GM19239 (cell line): ENCODE results near the gene AHI1.

Experiments
- DNase-seq: peaks from one replicate; pipeline ENCODE4 v3.0.0; 2011; ENCODE audit warnings: low spot score; ENCODE audit not compliant: insufficient read length
- FAIRE-seq: peaks from 2 replicates; lab custom pipeline; 2011; peaks lifted over from hg19 to GRCh38; lab: Jason Lieb, UNC

The AHI1 gene

GRCh38 chr6:135465307-135465706 lies 32.2 kb downstream of the AHI1 start:
- FAIRE-seq, result no peak
- no peak for DNase-seq

- FAIRE-seq (peak; percentile 77), DNase-seq (no peak)
These were observed 32.9 kb downstream of the AHI1 start for GRCh38 chr6:135464634-135465033.

- no peak for FAIRE-seq
- no peak for DNase-seq
These were observed 36.3 kb downstream of the AHI1 start for GRCh38 chr6:135461208-135461607.

GRCh38 chr6:135458051-135458450 lies 39.5 kb downstream of the AHI1 start:
- FAIRE-seq, result no peak
- DNase-seq, result no peak

GRCh38 chr6:135451617-135452190 lies 45.8 kb downstream of the AHI1 start:
- FAIRE-seq (peak; percentile 96), DNase-seq (no peak)

GRCh38 chr6:135449246-135449645 lies 48.3 kb downstream of the AHI1 start:
- FAIRE-seq (no peak), DNase-seq (no peak)

- DNase-seq (no peak), FAIRE-seq (peak; percentile 97)
These were observed 57.3 kb downstream of the AHI1 start for GRCh38 chr6:135440087-135440792.

- DNase-seq (no peak), FAIRE-seq (peak; percentile 59)
These were observed 58.0 kb downstream of the AHI1 start for GRCh38 chr6:135439549-135439948.

- FAIRE-seq (peak; percentile 89), DNase-seq (no peak)
These were observed 58.5 kb downstream of the AHI1 start for GRCh38 chr6:135438907-135439535.

GRCh38 chr6:135434991-135435390 lies 62.5 kb downstream of the AHI1 start:
- FAIRE-seq (peak; percentile 21), DNase-seq (no peak)

GRCh38 chr6:135434095-135434494 lies 63.4 kb downstream of the AHI1 start:
- FAIRE-seq (no peak), DNase-seq (no peak)

- no peak for DNase-seq
These were observed 69.5 kb downstream of the AHI1 start for GRCh38 chr6:135428078-135428477.

GRCh38 chr6:135426833-135427232 lies 70.7 kb downstream of the AHI1 start:
- no peak for DNase-seq
- FAIRE-seq, result peak; percentile 8

More at GRCh38 chr6:135428078-135428477, 69.5 kb downstream of the AHI1 start:
- no peak for FAIRE-seq

- peak; percentile 58 for FAIRE-seq
- no peak for DNase-seq
These were observed 73.2 kb downstream of the AHI1 start for GRCh38 chr6:135424385-135424784.

GRCh38 chr6:135423649-135424128 lies 73.9 kb downstream of the AHI1 start:
- FAIRE-seq, result peak; percentile 97

GRCh38 chr6:135419162-135419561 lies 78.4 kb downstream of the AHI1 start:
- no peak for DNase-seq
- no peak for FAIRE-seq

More at GRCh38 chr6:135423649-135424128, 73.9 kb downstream of the AHI1 start:
- DNase-seq, result peak; percentile 14

- DNase-seq, result no peak
- no peak for FAIRE-seq
These were observed 79.3 kb downstream of the AHI1 start for GRCh38 chr6:135418040-135418760.

- no peak for FAIRE-seq
- no peak for DNase-seq
These were observed 84.8 kb downstream of the AHI1 start for GRCh38 chr6:135412761-135413160.

GRCh38 chr6:135411849-135412248 lies 85.7 kb downstream of the AHI1 start:
- DNase-seq (no peak), FAIRE-seq (no peak)

GRCh38 chr6:135411339-135411738 lies 86.2 kb downstream of the AHI1 start:
- no peak for DNase-seq
- FAIRE-seq, result peak; percentile 47

GRCh38 chr6:135410856-135411255 lies 86.7 kb downstream of the AHI1 start:
- DNase-seq (no peak), FAIRE-seq (no peak)
